ENCODE measurements around the gene OSBPL10. TPM values are rescaled to one million over a fixed set of nuclear protein-coding genes. Genes with fewer than 3 reads are reported as not detected.

The OSBPL10 gene
- total and polyA plus RNA-seq, 2 of the 8 experiments (the other 6 are each of a cell fraction or from before 2014, with no cell fraction given), result 26.2 to 86.7 TPM

DNA sequence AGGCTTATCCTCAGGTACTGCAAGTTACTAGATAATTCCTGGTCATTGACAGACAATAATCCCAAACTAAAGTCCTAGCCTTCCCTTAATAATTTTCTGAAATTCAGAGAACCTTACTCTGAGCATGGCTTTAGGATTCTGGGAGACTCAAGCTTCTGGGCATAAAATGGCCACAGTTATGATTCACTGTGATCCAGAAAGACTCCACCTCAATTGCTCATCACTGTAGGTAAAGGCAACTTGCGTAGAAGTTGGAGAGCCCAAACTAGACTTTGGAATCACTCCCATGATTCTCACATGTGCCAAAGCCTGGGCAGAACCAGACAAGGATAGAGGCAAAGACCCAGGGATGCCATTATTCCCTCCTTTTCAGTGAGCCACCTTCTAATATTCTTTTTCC is 195.3 kb downstream of the OSBPL10 start:
- Histone ChIP-seq H2AFZ (ENCODE audit: low read length) (no peak overlapping the region), H2BK5ac (ENCODE audit: low read depth, low read length) (no peak overlapping the region), H4K8ac (ENCODE audit: extremely low read depth, insufficient read depth, low read length) (no peak overlapping the region), H2BK12ac (ENCODE audit: low read depth, low read length) (no peak overlapping the region), H3K27ac (ENCODE audit: low read depth, low read length) (no peak overlapping the region), H3K79me2 (ENCODE audit: control insufficient read depth in 1 of 2, insufficient read depth in 2 of 2, low read length in 2 of 2) (peaks cover 0 to 17% of the 10 kb centered on the region in 2 experiments; a peak in 3 of 4 replicates), H4K5ac (ENCODE audit: insufficient read length, low read depth, low read length) (no peak overlapping the region), H4K91ac (replicated peaks; ENCODE audit: insufficient read length, low read length) (no peak overlapping the region), H3K14ac (ENCODE audit: insufficient read length) (no peak overlapping the region), H3K9ac (replicated peaks in 1 of 4; ENCODE audit: extremely low read depth in 1 of 4, low read depth in 3 of 4, low read length in 3 of 4) (no peak overlapping the region), H3K23me2 (ENCODE audit: low read depth, low read length) (no peaks in the 10 kb centered on the region), H3K23ac (ENCODE audit: insufficient read length) (no peak overlapping the region), H3K4me1 (replicated peaks in 1 of 4; ENCODE audit: control insufficient read depth in 3 of 4, insufficient read depth in 4 of 4, low read length in 3 of 4) (no peaks in the 10 kb centered on the region), H4K20me1 (replicated peaks in 1 of 2; ENCODE audit: control insufficient read depth in 1 of 2, insufficient read depth in 2 of 2, low read length in 2 of 2) (no peaks in the 10 kb centered on the region), H2BK15ac (ENCODE audit: low read length) (no peak overlapping the region), H3K18ac (ENCODE audit: extremely low read depth, low read length) (no peak overlapping the region), H3K4me3 (ENCODE audit: extremely low read depth in 1 of 4, insufficient read depth in 2 of 4, low read depth in 3 of 4, low read length in 4 of 4) (no peak overlapping the region), H3K27me3 (replicated peaks in 1 of 4; ENCODE audit: control insufficient read depth in 3 of 4, extremely low read depth in 1 of 4, insufficient read depth in 3 of 4, low read length in 3 of 4) (no peaks in the 10 kb centered on the region; a peak in 1 of 7 replicates), H3K79me1 (ENCODE audit: low read depth, low read length) (peaks cover 2% of the 10 kb centered on the region; the same call in 1 of the 2 replicates), H3K36me3 (ENCODE audit: control insufficient read depth in 2 of 4, insufficient read depth in 4 of 4, low read length in 3 of 4) (no peaks in the 10 kb centered on the region), H3K56ac (replicated peaks; ENCODE audit: insufficient read length, low read depth, low read length) (no peak overlapping the region), H3K9me3 (ENCODE audit: insufficient read depth in 2 of 2, low read depth in 1 of 2, low read length in 1 of 2) (no peaks in the 10 kb centered on the region), H3K4me2 (ENCODE audit: insufficient read depth in 1 of 2, low read depth in 2 of 2, low read length in 2 of 2) (no peak overlapping the region), H2BK120ac (replicated peaks; ENCODE audit: low read depth, low read length) (no peak overlapping the region), H2BK20ac (ENCODE audit: low read length) (no peak overlapping the region), H2AK5ac (ENCODE audit: low read depth, low read length) (no peak overlapping the region), H3K4ac (replicated peaks; ENCODE audit: insufficient read length, low read depth, low read length) (no peak overlapping the region)
- no peak for FAIRE-seq
- WGBS, 2 experiments (ENCODE audit: extremely low coverage in 1 of 2, insufficient coverage in 1 of 2, insufficient read length in 1 of 2, insufficient replicate concordance in 2 of 2, low coverage in 1 of 2, low lambda C conversion rate in 2 of 2, missing lambda C conversion rate in 1 of 2), result 100% methylated on average over 1 of the region's 1 CpG; no CpG with 5 or more reads in 1 of the 2 experiments
- POLR2A ChIA-PET (ENCODE audit: partially characterized antibody), result no interaction called here
- CTCF ChIA-PET (ENCODE audit: partially characterized antibody), result no interaction called here
- no peak for DNase-seq (ENCODE audit: low read depth in 1 of 2, low spot score in 2 of 2)
- no peak for TF ChIP-seq RXRA (IDR thresholded peaks at IDR 0.05; ENCODE audit: insufficient read depth, low read depth, low read length)
- TF ChIP-seq SIN3A (conservative IDR thresholded peaks at IDR 0.05 in 1 of 2, IDR thresholded peaks at IDR 0.05 in 1 of 2; ENCODE audit: low read depth in 1 of 2, low read length in 2 of 2), result no peak
- no peak for TF ChIP-seq CREB1 (IDR thresholded peaks at IDR 0.05)
- no peak for TF ChIP-seq TBP (IDR thresholded peaks at IDR 0.05; ENCODE audit: low read depth, low read length)
- TF ChIP-seq GTF2F1 (IDR thresholded peaks at IDR 0.05; ENCODE audit: borderline replicate concordance, low read depth, low read length), result no peak
- no peak for TF ChIP-seq TEAD4 (IDR thresholded peaks at IDR 0.05; ENCODE audit: low read depth, low read length)
- no peak for TF ChIP-seq ZNF274 (IDR thresholded peaks at IDR 0.05; ENCODE audit: borderline replicate concordance, extremely low read depth, low read length)
- TF ChIP-seq FOSL1 (IDR thresholded peaks at IDR 0.05; ENCODE audit: insufficient read depth, low read depth, low read length), result no peak
- no peak for TF ChIP-seq JUN (IDR thresholded peaks at IDR 0.05; ENCODE audit: low read depth, low read length)
- no peak for TF ChIP-seq SAP30 (IDR thresholded peaks at IDR 0.05; ENCODE audit: insufficient read depth, insufficient replicate concordance, low read length)
- TF ChIP-seq SP1 (IDR thresholded peaks at IDR 0.05; ENCODE audit: low read depth, low read length), result no peak
- no peak for TF ChIP-seq ASH2L (IDR thresholded peaks at IDR 0.05; ENCODE audit: low read length)
- TF ChIP-seq BCL11A (IDR thresholded peaks at IDR 0.05; ENCODE audit: low read depth in 2 of 2, low read length in 2 of 2), result no peak
- TF ChIP-seq GABPA (IDR thresholded peaks at IDR 0.05; ENCODE audit: borderline replicate concordance, insufficient read depth, low read length), result no peak
- TF ChIP-seq CBX8 (IDR thresholded peaks at IDR 0.05; ENCODE audit: borderline replicate concordance, low read depth, low read length), result no peak
